Retinal pigment epithelial cell (primary cell): ENCODE measurements around the gene GGTA1.
"Not testable (repeated sequence)": the region's sequence is repeated elsewhere in the genome, so short reads cannot be mapped to it uniquely, and the experiment has no call there.

ENCODE experiments used
- DNase-seq: peaks from one replicate; pipeline ENCODE4 v3.0.0-alpha.2; 2010; ENCODE audit warnings: low read depth
- H3K4me3 ChIP-seq: 2 replicates; pipeline ENCODE4 v1.5.1; 2011; ENCODE audit warnings: mild to moderate bottlenecking, low read length, control low read depth, moderate library complexity
- CTCF ChIP-seq: conservative IDR thresholded peaks from 2 replicates; pipeline ENCODE4 v1.5.1; 2011; ENCODE audit warnings: low read depth, low read length, control low read depth, inconsistent platforms

Gene GGTA1

GRCh38 chr9:121538221-121538620, 38.6 kb upstream of the GGTA1 start:
- DNase-seq, result no peak
- no peak overlapping the region for H3K4me3 ChIP-seq
- TF ChIP-seq CTCF, result no peak

DNA sequence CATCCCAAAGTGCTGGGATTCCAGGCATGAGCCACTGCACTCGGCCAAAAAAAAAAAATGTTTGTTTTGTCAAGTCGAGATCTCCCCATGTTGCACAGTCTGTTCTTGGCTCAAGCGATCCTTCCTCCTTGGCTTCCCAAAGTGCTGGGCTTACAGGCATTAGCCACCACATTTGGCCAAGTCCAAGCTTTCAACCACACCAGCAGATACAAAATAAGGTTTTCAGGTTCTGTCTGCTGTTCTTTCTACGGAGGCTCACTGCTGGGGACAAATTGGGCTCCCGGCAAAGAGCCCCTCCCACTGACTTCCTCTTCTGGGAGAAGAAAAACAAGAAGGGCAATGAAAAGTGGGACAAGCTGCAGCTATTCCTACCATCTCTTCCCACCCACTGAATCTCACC, 37.6 kb upstream of the GGTA1 start:
- no peak for DNase-seq
- H3K4me3 ChIP-seq, result no peak overlapping the region
- no peak for TF ChIP-seq CTCF

- no peak overlapping the region for H3K4me3 ChIP-seq
- TF ChIP-seq CTCF, result no peak
- DNase-seq, result no peak
Observed at GRCh38 chr9:121532881-121533280, 33.2 kb upstream of the GGTA1 start.

GRCh38 chr9:121529237-121529987, 29.8 kb upstream of the GGTA1 start:
- TF ChIP-seq CTCF, result no peak
- DNase-seq, result no peak
- no peak overlapping the region for H3K4me3 ChIP-seq

- no peak for DNase-seq
- no peak overlapping the region for H3K4me3 ChIP-seq
- no peak for TF ChIP-seq CTCF
Observed at GRCh38 chr9:121528642-121529041, 29.0 kb upstream of the GGTA1 start.

- TF ChIP-seq CTCF, result no peak
- DNase-seq, result no peak
- no peak overlapping the region for H3K4me3 ChIP-seq
Observed at GRCh38 chr9:121527371-121527770, 27.7 kb upstream of the GGTA1 start.

DNA sequence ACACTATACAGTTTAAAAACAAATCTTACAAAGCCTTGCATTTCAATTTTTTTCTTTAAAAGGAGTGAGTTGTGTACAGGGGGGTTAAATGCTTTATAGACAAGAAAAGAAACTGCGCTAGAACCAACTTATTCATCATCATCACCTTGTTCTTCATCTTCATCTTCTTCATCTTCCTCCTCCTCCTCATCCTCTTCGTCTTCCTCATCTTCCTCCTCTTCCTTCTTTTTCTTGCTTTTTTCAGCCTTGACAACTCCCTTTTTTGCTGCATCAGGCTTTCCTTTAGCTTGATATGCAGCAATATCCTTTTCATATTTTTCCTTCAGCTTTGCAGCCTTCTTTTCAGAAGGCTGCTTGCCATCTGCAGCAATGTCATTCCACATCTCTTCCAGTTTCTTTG, 20.0 kb upstream of the GGTA1 start:
- not testable (repeated sequence) for DNase-seq, H3K4me3 ChIP-seq
